Measurements from ENCODE around the gene QRICH2.

DNA sequence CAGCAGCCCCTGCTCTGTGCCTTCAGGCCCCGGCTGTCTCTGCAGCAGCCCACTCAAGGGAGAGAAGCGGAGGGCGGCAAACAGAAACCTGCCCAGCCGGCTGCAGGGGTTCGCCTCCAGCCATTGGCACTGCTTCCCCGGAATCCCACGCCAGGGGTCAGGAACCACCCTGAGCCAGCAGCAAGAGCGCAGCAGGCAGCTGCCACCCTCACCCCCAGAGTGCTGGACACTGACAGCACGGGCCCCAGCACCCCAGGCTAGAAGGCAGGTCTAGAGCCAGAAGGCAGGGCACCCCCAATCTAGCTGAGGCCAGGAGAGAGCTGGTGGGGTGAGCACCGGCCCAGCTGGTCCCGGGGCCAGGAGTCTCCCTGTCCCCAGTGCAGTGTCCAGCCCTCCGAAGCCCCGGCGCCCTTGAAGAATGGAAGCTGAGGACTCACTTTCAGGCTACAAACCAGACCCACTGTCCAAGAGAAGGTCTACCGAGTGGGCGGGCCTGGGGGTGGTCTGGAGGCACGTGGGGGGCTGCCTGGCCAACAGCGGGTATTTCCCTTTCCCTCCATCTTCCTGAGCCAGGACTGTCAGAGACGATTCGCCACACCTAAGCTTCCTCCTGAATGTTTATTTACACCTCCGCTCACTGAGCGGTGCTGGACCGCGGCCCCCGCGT is 34.5 kb downstream of the QRICH2 start:
- TF ChIP-seq, protein P1, sequence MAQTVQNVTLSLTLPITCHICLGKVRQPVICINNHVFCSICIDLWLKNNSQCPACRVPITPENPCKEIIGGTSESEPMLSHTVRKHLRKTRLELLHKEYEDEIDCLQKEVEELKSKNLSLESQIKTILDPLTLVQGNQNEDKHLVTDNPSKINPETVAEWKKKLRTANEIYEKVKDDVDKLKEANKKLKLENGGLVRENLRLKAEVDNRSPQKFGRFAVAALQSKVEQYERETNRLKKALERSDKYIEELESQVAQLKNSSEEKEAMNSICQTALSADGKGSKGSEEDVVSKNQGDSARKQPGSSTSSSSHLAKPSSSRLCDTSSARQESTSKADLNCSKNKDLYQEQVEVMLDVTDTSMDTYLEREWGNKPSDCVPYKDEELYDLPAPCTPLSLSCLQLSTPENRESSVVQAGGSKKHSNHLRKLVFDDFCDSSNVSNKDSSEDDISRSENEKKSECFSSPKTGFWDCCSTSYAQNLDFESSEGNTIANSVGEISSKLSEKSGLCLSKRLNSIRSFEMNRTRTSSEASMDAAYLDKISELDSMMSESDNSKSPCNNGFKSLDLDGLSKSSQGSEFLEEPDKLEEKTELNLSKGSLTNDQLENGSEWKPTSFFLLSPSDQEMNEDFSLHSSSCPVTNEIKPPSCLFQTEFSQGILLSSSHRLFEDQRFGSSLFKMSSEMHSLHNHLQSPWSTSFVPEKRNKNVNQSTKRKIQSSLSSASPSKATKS (CRISPR knock-in tag; IDR thresholded peaks at IDR 0.05), result no peak
- TF ChIP-seq RAD21 (CRISPR knock-in tag; conservative IDR thresholded peaks at IDR 0.05 in 1 of 2, IDR thresholded peaks at IDR 0.05 in 1 of 2) (no peak), HMG20A (CRISPR knock-in tag; conservative IDR thresholded peaks at IDR 0.05) (no peak), ZFX (CRISPR knock-in tag; IDR thresholded peaks at IDR 0.05) (no peak), ZNF239 (CRISPR knock-in tag; IDR thresholded peaks at IDR 0.05) (no peak), NFIC (IDR thresholded peaks at IDR 0.05) (no peak), TAL1 (IDR thresholded peaks at IDR 0.05) (no peak), FOXO4 (CRISPR knock-in tag; IDR thresholded peaks at IDR 0.05) (no peak), HDAC1 (IDR thresholded peaks at IDR 0.05) (no peak), CTBP1 (IDR thresholded peaks at IDR 0.05; ENCODE audit: borderline replicate concordance) (no peak), ZEB2 (IDR thresholded peaks at IDR 0.05) (no peak)
- TF ChIP-seq, protein P2, sequence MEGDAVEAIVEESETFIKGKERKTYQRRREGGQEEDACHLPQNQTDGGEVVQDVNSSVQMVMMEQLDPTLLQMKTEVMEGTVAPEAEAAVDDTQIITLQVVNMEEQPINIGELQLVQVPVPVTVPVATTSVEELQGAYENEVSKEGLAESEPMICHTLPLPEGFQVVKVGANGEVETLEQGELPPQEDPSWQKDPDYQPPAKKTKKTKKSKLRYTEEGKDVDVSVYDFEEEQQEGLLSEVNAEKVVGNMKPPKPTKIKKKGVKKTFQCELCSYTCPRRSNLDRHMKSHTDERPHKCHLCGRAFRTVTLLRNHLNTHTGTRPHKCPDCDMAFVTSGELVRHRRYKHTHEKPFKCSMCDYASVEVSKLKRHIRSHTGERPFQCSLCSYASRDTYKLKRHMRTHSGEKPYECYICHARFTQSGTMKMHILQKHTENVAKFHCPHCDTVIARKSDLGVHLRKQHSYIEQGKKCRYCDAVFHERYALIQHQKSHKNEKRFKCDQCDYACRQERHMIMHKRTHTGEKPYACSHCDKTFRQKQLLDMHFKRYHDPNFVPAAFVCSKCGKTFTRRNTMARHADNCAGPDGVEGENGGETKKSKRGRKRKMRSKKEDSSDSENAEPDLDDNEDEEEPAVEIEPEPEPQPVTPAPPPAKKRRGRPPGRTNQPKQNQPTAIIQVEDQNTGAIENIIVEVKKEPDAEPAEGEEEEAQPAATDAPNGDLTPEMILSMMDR (IDR thresholded peaks at IDR 0.05 in 2 of 3, conservative IDR thresholded peaks at IDR 0.05 in 1 of 3; ENCODE audit: insufficient read depth in 2 of 3, low read depth in 1 of 3, low read length in 3 of 3), result no peak

Data from K562 (cell line).